IMR-90 (cell line): ENCODE measurements around the gene COA4. TPM values are rescaled to one million over a fixed set of nuclear protein-coding genes. Genes with fewer than 3 reads are reported as not detected.

Source experiments
- ATAC-seq: fragments of 200-7000 bp; cut with Tn5 transposase; 2 replicates; pipeline ENCODE4 v1.9.1; 2020; ENCODE audit warnings: low read depth, mild to moderate bottlenecking, moderate library complexity
- BruUV-seq: library from RNA; stranded (reverse); fragments of 400-500 nt; replicated peaks from 2 replicates; lab custom pipeline; 2021; lab: Mats Ljungman, UMichigan
- CTCF ChIA-PET: fragments of 300-600 bp; formaldehyde crosslinking; extraction: SDS; loops from one replicate; lab custom pipeline; 2021; ENCODE audit warnings: antibody characterized with exemption; lab: Yijun Ruan, JAX
- POLR2A ChIA-PET: fragments of 300-600 bp; sonication (Branson Sonifier 250); formaldehyde crosslinking; loops from one replicate; lab custom pipeline; 2022; ENCODE audit warnings: antibody characterized with exemption; ENCODE audit not compliant: unreplicated experiment; lab: Charles Lee
- DNase-seq: peaks from one replicate; pipeline ENCODE4 v3.0.0; 2013
- H2AFZ ChIP-seq: replicated peaks from 2 replicates; pipeline ENCODE3; 2013; ENCODE audit warnings: low read length, mild to moderate bottlenecking; ENCODE audit not compliant: poor library complexity
- H2AK5ac ChIP-seq: 2 replicates; pipeline ENCODE4 v1.6.1; 2013; ENCODE audit warnings: low read depth, low read length, inconsistent platforms
- H2AK9ac ChIP-seq: replicated peaks from 2 replicates; pipeline ENCODE3; 2013; ENCODE audit warnings: mild to moderate bottlenecking, low read depth, low read length, moderate library complexity; ENCODE audit not compliant: poor library complexity
- H2BK120ac ChIP-seq: 2 replicates; pipeline ENCODE4 v1.6.1; 2013; ENCODE audit warnings: low read depth, low read length, inconsistent platforms
- H2BK15ac ChIP-seq: 3 replicates; pipeline ENCODE4 v1.6.1; 2013; ENCODE audit warnings: low read depth, low read length, inconsistent platforms
- H2BK20ac ChIP-seq: 2 replicates; pipeline ENCODE4 v1.6.1; 2013; ENCODE audit warnings: low read depth, mild to moderate bottlenecking, inconsistent platforms, low read length, moderate library complexity
- H2BK5ac ChIP-seq: 2 replicates; pipeline ENCODE4 v1.6.1; 2013; ENCODE audit warnings: mild to moderate bottlenecking, low read depth, low read length, inconsistent platforms; ENCODE audit not compliant: poor library complexity, severe bottlenecking
- H3K14ac ChIP-seq: replicated peaks from 2 replicates; pipeline ENCODE4 v1.6.1; 2013; ENCODE audit warnings: low read depth, low read length, inconsistent platforms
- H3K18ac ChIP-seq: 2 replicates; pipeline ENCODE4 v1.6.1; 2013; ENCODE audit warnings: low read depth, low read length, control low read depth
- H3K23ac ChIP-seq: 2 replicates; pipeline ENCODE4 v1.6.1; 2013; ENCODE audit warnings: low read depth, low read length, inconsistent platforms
- H3K27ac ChIP-seq: 2 replicates; pipeline ENCODE4 v1.5.1; 2013; ENCODE audit warnings: mild to moderate bottlenecking, control low read depth, low read length; ENCODE audit not compliant: insufficient read depth
- H3K27me3 ChIP-seq: 2 replicates; pipeline ENCODE4 v1.6.1; 2013; ENCODE audit warnings: low read length; ENCODE audit not compliant: control insufficient read depth, insufficient read depth
- H3K36me3 ChIP-seq: 2 replicates; pipeline ENCODE4 v1.6.1; 2013; ENCODE audit warnings: low read length, mixed read lengths; ENCODE audit not compliant: control insufficient read depth, insufficient read depth
- H3K4ac ChIP-seq: 2 replicates; pipeline ENCODE4 v1.6.1; 2013; ENCODE audit warnings: low read depth, low read length, inconsistent platforms
- H3K4me1 ChIP-seq: 2 replicates; pipeline ENCODE4 v1.6.1; 2013; ENCODE audit warnings: low read length, mixed read lengths; ENCODE audit not compliant: control insufficient read depth, insufficient read depth
- H3K4me2 ChIP-seq: 2 replicates; pipeline ENCODE4 v1.6.1; 2013; ENCODE audit warnings: low read depth, mild to moderate bottlenecking, control low read depth, low read length, moderate library complexity
- H3K4me3 ChIP-seq: 2 replicates; pipeline ENCODE4 v1.5.1; 2013; ENCODE audit warnings: low read depth, mild to moderate bottlenecking, control low read depth, low read length, moderate library complexity; ENCODE audit not compliant: insufficient read depth
- H3K56ac ChIP-seq: 2 replicates; pipeline ENCODE4 v1.6.1; 2013; ENCODE audit warnings: low read length, inconsistent platforms; ENCODE audit not compliant: insufficient read depth; ENCODE audit errors: extremely low read depth
- H3K79me1 ChIP-seq, 2 experiments: 2 replicates each; pipeline ENCODE4 v1.6.1; 2013; ENCODE audit warnings: low read length in 2 of 2, inconsistent platforms in 1 of 2, low read depth in 1 of 2
- H3K9ac ChIP-seq: 2 replicates; pipeline ENCODE4 v1.6.1; 2013; ENCODE audit warnings: low read depth, low read length, control low read depth
- H3K9me1 ChIP-seq: 2 replicates; pipeline ENCODE4 v1.6.1; 2013; ENCODE audit warnings: low read length, inconsistent platforms; ENCODE audit not compliant: insufficient read depth
- H3K9me3 ChIP-seq: 2 replicates; pipeline ENCODE4 v1.6.1; 2013; ENCODE audit warnings: low read length; ENCODE audit not compliant: control insufficient read depth, insufficient read depth
- H4K20me1 ChIP-seq: 2 replicates; pipeline ENCODE4 v1.6.1; 2013; ENCODE audit warnings: low read length, inconsistent platforms; ENCODE audit not compliant: insufficient read depth
- H4K5ac ChIP-seq: 2 replicates; pipeline ENCODE4 v1.6.1; 2013; ENCODE audit warnings: mild to moderate bottlenecking, low read depth, low read length, control low read depth
- H4K8ac ChIP-seq, 2 experiments: 2 replicates each; pipeline ENCODE4 v1.6.1; 2013; ENCODE audit warnings: low read depth in 2 of 2, low read length in 2 of 2, control low read depth in 1 of 2, inconsistent platforms in 1 of 2
- H4K91ac ChIP-seq: 2 replicates; pipeline ENCODE4 v1.6.1; 2013; ENCODE audit warnings: low read depth, low read length, inconsistent platforms; ENCODE audit not compliant: insufficient read depth
- POLR2A ChIP-seq: IDR thresholded peaks from 2 replicates; pipeline ENCODE4 v1.6.1; 2012; ENCODE audit warnings: mild to moderate bottlenecking, low read depth, low read length
- RAD21 ChIP-seq: IDR thresholded peaks from 2 replicates; pipeline ENCODE4 v1.6.1; 2012; ENCODE audit warnings: low read length, improper control_type of control experiment
- WGBS, 2 experiments: methylation state at CpG; one replicate each; pipeline versions ENCODE4 v1.1.5 to v1.1.7; 2013; ENCODE audit warnings: missing lambda C conversion rate in 2 of 2; ENCODE audit not compliant: insufficient read length in 1 of 2; ENCODE audit errors: extremely low coverage in 2 of 2; 5-methylcytosine and 5-hydroxymethylcytosine counted together
- dilution Hi-C: fragments of 300-500 bp; cut with HindIII; formaldehyde crosslinking; loops from one replicate; pipeline ENCODE4 v1.14.3; 2018; ENCODE audit warnings: low sequenced_read_pairs; ENCODE audit not compliant: unreplicated experiment
- in situ Hi-C: fragments of 300-500 bp; cut with MboI; formaldehyde crosslinking; loops from 3 replicates; pipeline ENCODE4 v1.14.3; 2019; ENCODE audit warnings: low sequenced_read_pairs, inconsistent platforms, mixed read lengths
- intact Hi-C: fragments of 100-400 bp; cut with micrococcal nuclease; formaldehyde crosslinking; loops from 2 replicates; pipeline ENCODE4 v1.10.0; 2022
- polyA plus RNA-seq, 3 experiments: library from polyadenylated mRNA; depleted of rRNA; stranded (reverse); fragments of >200 nt; gene quantifications; 2 replicates each; pipeline ENCODE4 v1.2.3, GENCODE V29; 2012; ENCODE audit warnings: low replicate concordance in 1 of 3
- total RNA-seq: library from RNA; depleted of rRNA; stranded (reverse); fragments of >200 nt; gene quantifications from 2 replicates; pipeline ENCODE4 v1.2.3, GENCODE V29; 2012
- TF ChIP-seq, protein P1 (sequence below): fragments of 150-350 bp; IDR thresholded peaks from 2 replicates; pipeline ENCODE4 v1.6.1; 2016; ENCODE audit warnings: low read depth, mild to moderate bottlenecking, low read length, moderate library complexity, borderline replicate concordance

Gene COA4
- total and polyA plus RNA-seq, 2 of the 4 experiments (the other 2 are of a cell fraction): 78.0 to 97.4 TPM

DNA sequence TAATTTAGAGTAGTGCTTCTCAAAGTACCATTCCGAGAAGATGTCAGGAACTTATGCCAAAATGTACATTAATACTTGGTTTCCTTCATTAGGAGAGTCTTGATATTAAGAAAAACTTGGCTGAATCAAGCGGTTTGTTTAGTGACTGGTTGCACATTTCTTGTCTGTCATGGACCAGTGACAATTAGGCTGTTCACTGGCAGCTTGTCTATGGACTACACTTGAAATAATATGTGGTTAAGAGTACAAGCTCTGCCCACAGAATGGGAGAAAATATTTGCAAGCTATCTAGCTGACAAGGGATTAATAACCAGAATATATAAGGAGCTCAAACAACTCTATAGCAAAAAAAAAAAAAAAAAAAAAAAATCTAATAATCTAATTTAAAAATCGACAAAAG lies 24.6 kb downstream of the COA4 start:
- H4K91ac ChIP-seq: no peak overlapping the region
- H3K9me1 ChIP-seq: no peaks in the 10 kb centered on the region
- no TSS peak for BruUV-seq
- H2BK5ac ChIP-seq: no peak overlapping the region
- H3K4me1 ChIP-seq: no peaks in the 10 kb centered on the region
- H3K36me3 ChIP-seq: no peaks in the 10 kb centered on the region
- no peak for TF ChIP-seq RAD21
- no peak for TF ChIP-seq POLR2A
- TF ChIP-seq, protein P1, sequence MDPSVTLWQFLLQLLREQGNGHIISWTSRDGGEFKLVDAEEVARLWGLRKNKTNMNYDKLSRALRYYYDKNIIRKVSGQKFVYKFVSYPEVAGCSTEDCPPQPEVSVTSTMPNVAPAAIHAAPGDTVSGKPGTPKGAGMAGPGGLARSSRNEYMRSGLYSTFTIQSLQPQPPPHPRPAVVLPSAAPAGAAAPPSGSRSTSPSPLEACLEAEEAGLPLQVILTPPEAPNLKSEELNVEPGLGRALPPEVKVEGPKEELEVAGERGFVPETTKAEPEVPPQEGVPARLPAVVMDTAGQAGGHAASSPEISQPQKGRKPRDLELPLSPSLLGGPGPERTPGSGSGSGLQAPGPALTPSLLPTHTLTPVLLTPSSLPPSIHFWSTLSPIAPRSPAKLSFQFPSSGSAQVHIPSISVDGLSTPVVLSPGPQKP: no peak
- POLR2A ChIA-PET: interaction anchor here (0.6 kb wide), 1 partner anchor 269 kb away, joined by 3 read pairs; no protein-coding TSS in a partner anchor
- no peak overlapping the region for H2BK20ac ChIP-seq
- no peaks in the 10 kb centered on the region for H3K9me3 ChIP-seq
- no peak overlapping the region for H3K4me3 ChIP-seq
- H3K79me1 ChIP-seq: no peaks in the 10 kb centered on the region
- H2AK5ac ChIP-seq: no peak overlapping the region
- in situ Hi-C loops (no loop called here), intact Hi-C loops (loop anchor here (5.0 kb wide), 1 partner anchor 35 kb away; no protein-coding TSS in a partner anchor), dilution Hi-C loops (no loop called here)
- H3K27me3 ChIP-seq: no peaks in the 10 kb centered on the region
- no CpG with 5 or more reads among the region's 3 CpGs for WGBS, 2 experiments
- no peaks in the 10 kb centered on the region for H4K20me1 ChIP-seq
- H3K9ac ChIP-seq: no peak overlapping the region
- no peak for ATAC-seq
- no peak overlapping the region for H2AFZ ChIP-seq
- CTCF ChIA-PET: no interaction called here
- no peak overlapping the region for H3K4ac ChIP-seq
- no peak overlapping the region for H3K14ac ChIP-seq
- H4K8ac ChIP-seq: no peak overlapping the region
- no peak overlapping the region for H2BK15ac ChIP-seq
- H3K56ac ChIP-seq: no peak overlapping the region
- H2AK9ac ChIP-seq: no peak overlapping the region
- H3K27ac ChIP-seq: no peak overlapping the region
- no peak overlapping the region for H4K5ac ChIP-seq
- H3K18ac ChIP-seq: no peak overlapping the region
- no peak overlapping the region for H3K4me2 ChIP-seq
- no peak overlapping the region for H3K23ac ChIP-seq
- DNase-seq: no peak
- H2BK120ac ChIP-seq: no peak overlapping the region
